Measurements from ENCODE around the gene PWP1.

Gene PWP1

DNA sequence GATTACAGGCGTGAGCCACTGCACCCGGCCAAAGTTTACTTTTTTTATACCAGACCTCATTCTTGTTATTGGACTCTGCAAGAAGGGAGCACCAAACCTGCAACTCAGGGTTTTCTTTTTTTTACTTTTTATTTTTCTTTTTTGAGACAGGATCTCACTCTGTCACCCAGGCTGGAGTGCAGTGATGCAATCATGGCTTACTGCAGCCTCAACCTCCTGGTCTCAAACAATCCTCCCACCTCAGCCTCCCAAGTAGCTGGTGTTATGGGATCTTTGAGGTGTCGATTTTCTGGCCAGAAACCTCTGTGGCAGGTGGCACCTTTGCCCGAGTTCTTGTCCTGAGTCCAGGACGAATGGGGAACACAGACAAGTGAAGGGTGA, 4.2 kb upstream of the PWP1 start:
- H3K9me3 ChIP-seq (replicated peaks; ENCODE audit: insufficient read depth, low read length) = no peaks in the 10 kb centered on the region
- DNase-seq = no peak
- H3K4me1 ChIP-seq (ENCODE audit: low read length) = peaks cover 33% of the 10 kb centered on the region
- H3K27me3 ChIP-seq (replicated peaks; ENCODE audit: insufficient read depth, low read length) = no peaks in the 10 kb centered on the region
- H3K9ac ChIP-seq (ENCODE audit: low read length) = no peak overlapping the region
- peaks cover 8% of the 10 kb centered on the region for H3K79me2 ChIP-seq (ENCODE audit: low read length)
- no peaks in the 10 kb centered on the region for H3K9me2 ChIP-seq (replicated peaks; ENCODE audit: insufficient read depth, low read length)
- no peaks in the 10 kb centered on the region for H3K36me3 ChIP-seq (replicated peaks; ENCODE audit: insufficient read depth, low read length)
- no peaks in the 10 kb centered on the region for H4K20me1 ChIP-seq (ENCODE audit: insufficient read depth, low read length)
- no peak overlapping the region for H3K4me3 ChIP-seq (ENCODE audit: low read length)
- H2AFZ ChIP-seq (ENCODE audit: low read length) = no peak overlapping the region
- TF ChIP-seq EZH2phosphoT487 (IDR thresholded peaks at IDR 0.05; ENCODE audit: low read length) (no peak), EZH2 (optimal IDR thresholded peaks at IDR 0.05; ENCODE audit: low read depth, low read length) (no peak)
- TF ChIP-seq, protein P1, sequence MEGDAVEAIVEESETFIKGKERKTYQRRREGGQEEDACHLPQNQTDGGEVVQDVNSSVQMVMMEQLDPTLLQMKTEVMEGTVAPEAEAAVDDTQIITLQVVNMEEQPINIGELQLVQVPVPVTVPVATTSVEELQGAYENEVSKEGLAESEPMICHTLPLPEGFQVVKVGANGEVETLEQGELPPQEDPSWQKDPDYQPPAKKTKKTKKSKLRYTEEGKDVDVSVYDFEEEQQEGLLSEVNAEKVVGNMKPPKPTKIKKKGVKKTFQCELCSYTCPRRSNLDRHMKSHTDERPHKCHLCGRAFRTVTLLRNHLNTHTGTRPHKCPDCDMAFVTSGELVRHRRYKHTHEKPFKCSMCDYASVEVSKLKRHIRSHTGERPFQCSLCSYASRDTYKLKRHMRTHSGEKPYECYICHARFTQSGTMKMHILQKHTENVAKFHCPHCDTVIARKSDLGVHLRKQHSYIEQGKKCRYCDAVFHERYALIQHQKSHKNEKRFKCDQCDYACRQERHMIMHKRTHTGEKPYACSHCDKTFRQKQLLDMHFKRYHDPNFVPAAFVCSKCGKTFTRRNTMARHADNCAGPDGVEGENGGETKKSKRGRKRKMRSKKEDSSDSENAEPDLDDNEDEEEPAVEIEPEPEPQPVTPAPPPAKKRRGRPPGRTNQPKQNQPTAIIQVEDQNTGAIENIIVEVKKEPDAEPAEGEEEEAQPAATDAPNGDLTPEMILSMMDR (IDR thresholded peaks at IDR 0.05; ENCODE audit: low read length) = no peak
- peaks cover 29% of the 10 kb centered on the region for H3F3A ChIP-seq (ENCODE audit: insufficient read depth, low read length)
- no peak overlapping the region for H3K27ac ChIP-seq (ENCODE audit: low read length)
- no peak overlapping the region for H3K4me2 ChIP-seq (ENCODE audit: low read depth, low read length)

DNA sequence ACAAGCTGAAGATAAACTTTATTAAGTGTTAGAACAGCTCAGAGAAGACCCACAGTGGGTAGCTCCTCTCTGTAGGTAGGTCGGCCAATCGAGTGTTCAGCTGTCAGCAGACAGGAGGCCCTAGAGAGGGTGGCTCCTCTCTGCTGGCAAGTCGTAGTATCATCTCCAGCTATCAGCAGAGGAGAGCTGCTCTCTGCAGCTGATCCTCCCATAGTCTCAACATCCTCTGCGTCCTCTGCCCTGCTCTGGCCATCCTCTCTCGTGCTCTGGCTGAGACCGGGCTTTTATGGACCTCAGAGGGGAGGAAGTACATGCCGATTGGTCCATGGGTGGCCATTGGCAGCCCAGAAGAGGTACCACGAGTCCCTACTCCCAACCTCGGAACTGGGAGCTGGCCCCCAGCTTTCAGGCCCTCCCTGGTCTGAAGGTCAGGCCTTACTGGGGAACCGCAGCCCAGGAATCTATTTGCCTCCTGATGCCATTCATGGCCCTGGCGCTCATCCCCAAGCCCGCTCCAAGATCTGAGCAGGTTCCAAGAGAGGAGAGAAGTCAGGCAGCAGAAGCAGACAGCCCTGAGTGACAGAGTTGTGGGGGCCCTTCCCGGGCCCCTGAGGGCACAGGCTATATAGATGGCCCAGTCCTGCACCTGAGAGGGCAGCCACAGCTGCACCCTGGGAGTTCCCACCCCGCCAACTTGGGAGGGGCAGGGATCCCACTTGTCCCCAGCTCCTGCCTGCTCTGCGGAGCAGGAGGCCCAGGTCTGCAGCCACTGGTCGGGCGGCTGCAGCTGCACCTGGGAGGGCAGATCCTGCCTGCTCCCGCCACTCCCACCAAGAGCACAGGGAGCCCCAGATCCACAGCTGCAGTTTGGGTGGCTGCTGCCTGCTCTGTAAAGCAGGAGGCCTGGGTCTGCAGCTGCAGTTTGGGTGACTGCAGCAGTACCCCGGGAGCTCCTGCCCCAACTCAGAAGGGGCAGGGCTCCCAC, 3.5 kb upstream of the PWP1 start:
- Histone ChIP-seq H3F3A (ENCODE audit: insufficient read depth, low read length) (peaks cover 29% of the 10 kb centered on the region), H3K79me2 (ENCODE audit: low read length) (peaks cover 15% of the 10 kb centered on the region), H3K4me2 (ENCODE audit: low read depth, low read length) (no peak overlapping the region), H3K9me2 (replicated peaks; ENCODE audit: insufficient read depth, low read length) (no peaks in the 10 kb centered on the region), H3K4me3 (ENCODE audit: low read length) (no peak overlapping the region), H3K4me1 (ENCODE audit: low read length) (peaks cover 31% of the 10 kb centered on the region), H2AFZ (ENCODE audit: low read length) (no peak overlapping the region), H3K36me3 (replicated peaks; ENCODE audit: insufficient read depth, low read length) (no peaks in the 10 kb centered on the region), H4K20me1 (ENCODE audit: insufficient read depth, low read length) (no peaks in the 10 kb centered on the region), H3K9ac (ENCODE audit: low read length) (no peak overlapping the region), H3K9me3 (replicated peaks; ENCODE audit: insufficient read depth, low read length) (no peaks in the 10 kb centered on the region), H3K27me3 (replicated peaks; ENCODE audit: insufficient read depth, low read length) (no peaks in the 10 kb centered on the region), H3K27ac (ENCODE audit: low read length) (no peak overlapping the region)
- no peak for TF ChIP-seq EZH2phosphoT487 (IDR thresholded peaks at IDR 0.05; ENCODE audit: low read length)
- TF ChIP-seq, protein P1 (IDR thresholded peaks at IDR 0.05; ENCODE audit: low read length) = no peak
- no peak for TF ChIP-seq EZH2 (optimal IDR thresholded peaks at IDR 0.05; ENCODE audit: low read depth, low read length)
- no peak for DNase-seq

DNA sequence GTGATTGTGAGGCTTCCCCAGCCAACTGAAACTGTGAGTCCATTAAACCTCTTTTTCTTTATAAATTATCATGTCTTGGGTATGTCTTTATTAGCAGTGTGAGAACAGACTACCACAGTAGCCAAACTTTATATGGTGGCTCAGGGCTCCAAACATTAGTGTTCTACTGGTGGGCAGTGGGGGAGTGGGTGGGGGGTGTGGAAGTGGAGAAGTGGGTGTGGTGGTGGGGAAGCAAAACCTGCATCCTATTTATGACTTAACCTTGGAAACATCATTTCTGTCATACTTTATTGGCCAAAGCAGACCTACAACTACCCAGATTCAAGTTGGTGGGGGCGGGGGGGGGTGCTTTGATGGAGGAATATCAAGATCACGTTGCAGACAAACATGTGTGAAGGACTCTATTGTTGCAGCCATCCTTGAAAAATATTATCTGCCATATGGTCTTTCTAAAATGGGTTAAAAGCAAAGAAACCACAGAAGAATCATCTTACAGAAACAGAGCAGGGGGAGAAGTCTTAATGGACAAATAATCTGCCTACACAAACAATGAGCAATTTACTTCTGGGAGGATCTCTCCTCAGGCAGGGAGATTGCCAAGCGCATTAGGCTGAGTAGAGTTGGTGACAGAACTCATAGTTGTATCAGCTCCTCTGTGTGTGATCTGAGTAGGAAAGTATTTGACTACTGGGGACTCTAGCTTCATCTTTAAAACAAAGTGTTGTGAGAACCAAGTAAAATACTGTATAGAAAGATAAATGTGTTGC, 1.4 kb upstream of the PWP1 start:
- no peaks in the 10 kb centered on the region for H3K9me3 ChIP-seq (replicated peaks; ENCODE audit: insufficient read depth, low read length)
- H4K20me1 ChIP-seq (ENCODE audit: insufficient read depth, low read length) = no peaks in the 10 kb centered on the region
- no peak overlapping the region for H3K4me2 ChIP-seq (ENCODE audit: low read depth, low read length)
- no peaks in the 10 kb centered on the region for H3K9me2 ChIP-seq (replicated peaks; ENCODE audit: insufficient read depth, low read length)
- peaks cover 16% of the 10 kb centered on the region for H3K4me1 ChIP-seq (ENCODE audit: low read length)
- H3K9ac ChIP-seq (ENCODE audit: low read length) = no peak overlapping the region
- H3K27ac ChIP-seq (ENCODE audit: low read length) = no peak overlapping the region
- peaks cover 14% of the 10 kb centered on the region for H3F3A ChIP-seq (ENCODE audit: insufficient read depth, low read length)
- no peak overlapping the region; the same call in 1 of the 2 replicates for H2AFZ ChIP-seq (ENCODE audit: low read length)
- H3K27me3 ChIP-seq (replicated peaks; ENCODE audit: insufficient read depth, low read length) = no peaks in the 10 kb centered on the region
- no peak for DNase-seq
- peaks cover 20% of the 10 kb centered on the region for H3K79me2 ChIP-seq (ENCODE audit: low read length)
- H3K36me3 ChIP-seq (replicated peaks; ENCODE audit: insufficient read depth, low read length) = no peaks in the 10 kb centered on the region; the same call in 1 of the 2 replicates
- no peak overlapping the region for H3K4me3 ChIP-seq (ENCODE audit: low read length)
- no peak for TF ChIP-seq EZH2 (optimal IDR thresholded peaks at IDR 0.05; ENCODE audit: low read depth, low read length)
- TF ChIP-seq EZH2phosphoT487 (IDR thresholded peaks at IDR 0.05; ENCODE audit: low read length) = no peak
- TF ChIP-seq, protein P1 (IDR thresholded peaks at IDR 0.05; ENCODE audit: low read length) = no peak

All from MM.1S (cell line).